Stomach (tissue), 4 donors: ENCODE measurements around the gene PALLD.

ENCODE experiments used
- POLR2A ChIP-seq, 4 donors: fragments of 450-650 bp; IDR thresholded peaks; one replicate each; pipeline ENCODE4 v1.6.1; 2016; ENCODE audit warnings: antibody characterized with exemption in 4 of 4, control low read depth in 2 of 4, mild to moderate bottlenecking in 1 of 4, moderate library complexity in 1 of 4
- TF ChIP-seq, protein P1 (sequence below), 7 experiments: fragments of 450-650 bp in 4 of 7; fragments of 200-600 bp in 3 of 7; sonication (generic) in 3 of 7; IDR thresholded peaks; one replicate each; pipeline ENCODE4 v1.5.1; 2016 to 2019; ENCODE audit warnings: antibody characterized with exemption in 7 of 7, control low read depth in 2 of 7, mild to moderate bottlenecking in 1 of 7

DNA sequence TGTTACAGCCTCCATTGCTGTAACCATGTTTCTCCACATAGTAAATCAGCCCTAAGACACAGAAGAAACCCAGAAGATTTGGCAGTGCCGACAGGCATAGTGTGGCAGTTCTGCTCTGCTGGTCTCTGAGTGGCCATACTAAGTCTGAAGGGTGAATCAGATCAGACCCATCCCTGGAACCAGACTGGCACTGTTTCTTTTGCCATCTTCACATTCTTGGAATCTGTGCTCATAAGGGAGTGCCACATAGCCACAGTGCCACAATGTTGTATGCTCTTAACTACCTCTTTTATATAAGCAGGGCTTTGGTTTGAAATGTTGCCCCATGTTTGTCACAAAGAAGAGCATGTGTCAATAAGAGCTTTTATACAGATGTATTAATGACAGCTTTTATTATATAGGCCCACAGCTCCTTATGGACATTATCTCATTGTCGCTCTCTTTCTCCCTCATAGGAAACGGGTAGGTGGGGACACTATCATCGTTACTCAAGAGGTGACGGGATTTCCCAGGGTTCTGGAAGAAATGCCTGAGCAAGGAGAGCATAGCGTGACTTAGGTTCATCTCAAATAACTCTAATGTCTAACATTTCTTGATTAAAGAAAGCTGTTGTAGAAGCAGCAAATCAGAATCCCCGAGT lies 385.0 kb downstream of the PALLD start:
- TF ChIP-seq, protein P1, sequence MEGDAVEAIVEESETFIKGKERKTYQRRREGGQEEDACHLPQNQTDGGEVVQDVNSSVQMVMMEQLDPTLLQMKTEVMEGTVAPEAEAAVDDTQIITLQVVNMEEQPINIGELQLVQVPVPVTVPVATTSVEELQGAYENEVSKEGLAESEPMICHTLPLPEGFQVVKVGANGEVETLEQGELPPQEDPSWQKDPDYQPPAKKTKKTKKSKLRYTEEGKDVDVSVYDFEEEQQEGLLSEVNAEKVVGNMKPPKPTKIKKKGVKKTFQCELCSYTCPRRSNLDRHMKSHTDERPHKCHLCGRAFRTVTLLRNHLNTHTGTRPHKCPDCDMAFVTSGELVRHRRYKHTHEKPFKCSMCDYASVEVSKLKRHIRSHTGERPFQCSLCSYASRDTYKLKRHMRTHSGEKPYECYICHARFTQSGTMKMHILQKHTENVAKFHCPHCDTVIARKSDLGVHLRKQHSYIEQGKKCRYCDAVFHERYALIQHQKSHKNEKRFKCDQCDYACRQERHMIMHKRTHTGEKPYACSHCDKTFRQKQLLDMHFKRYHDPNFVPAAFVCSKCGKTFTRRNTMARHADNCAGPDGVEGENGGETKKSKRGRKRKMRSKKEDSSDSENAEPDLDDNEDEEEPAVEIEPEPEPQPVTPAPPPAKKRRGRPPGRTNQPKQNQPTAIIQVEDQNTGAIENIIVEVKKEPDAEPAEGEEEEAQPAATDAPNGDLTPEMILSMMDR (IDR thresholded peaks at IDR 0.05), result no peak
- TF ChIP-seq POLR2A (IDR thresholded peaks at IDR 0.05), result no peak
